ENCODE results near the gene SLC25A48.
A peak's percentile ranks its signal among the peaks of the same experiment; 100 is the strongest.
"Not testable (repeated sequence)": the region's sequence is repeated elsewhere in the genome, so short reads cannot be mapped to it uniquely, and the experiment has no call there.

Gene SLC25A48

DNA sequence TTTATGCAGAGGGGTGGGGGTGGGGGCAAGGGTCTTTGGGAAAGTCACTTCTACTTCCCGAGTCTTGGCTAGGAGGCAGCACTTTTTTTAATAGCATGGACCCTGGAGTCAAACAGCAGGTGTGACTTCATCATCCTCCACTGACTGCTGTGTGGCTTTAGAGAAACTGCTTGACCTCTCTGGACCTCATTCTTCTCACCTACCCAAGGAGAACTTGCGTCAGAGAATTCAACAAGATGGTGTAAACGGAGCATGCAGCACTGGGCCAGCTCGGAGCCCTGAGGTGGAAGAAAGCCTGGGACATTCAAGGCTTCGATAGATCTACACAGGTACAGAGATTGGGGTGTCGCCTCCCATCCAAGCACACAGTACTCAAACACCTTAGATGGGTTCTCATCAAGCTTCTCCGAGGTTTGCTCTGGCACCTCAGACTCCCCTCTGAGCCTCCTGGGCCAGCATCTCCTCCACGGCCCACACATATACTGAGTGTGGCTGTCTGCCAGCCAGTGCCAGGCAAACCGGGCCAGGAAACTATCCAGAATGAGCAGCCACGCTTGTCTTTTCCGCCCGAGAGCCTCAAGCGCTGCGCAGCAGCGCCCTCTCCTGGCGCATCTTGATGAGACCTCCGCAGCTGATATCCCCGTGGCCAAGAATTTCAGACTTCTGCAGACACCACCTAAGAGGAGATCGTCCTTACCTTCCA, 4.6 kb upstream of the SLC25A48 start:
- peak; percentile 49 for DNase-seq (ENCODE audit: low spot score)

DNA sequence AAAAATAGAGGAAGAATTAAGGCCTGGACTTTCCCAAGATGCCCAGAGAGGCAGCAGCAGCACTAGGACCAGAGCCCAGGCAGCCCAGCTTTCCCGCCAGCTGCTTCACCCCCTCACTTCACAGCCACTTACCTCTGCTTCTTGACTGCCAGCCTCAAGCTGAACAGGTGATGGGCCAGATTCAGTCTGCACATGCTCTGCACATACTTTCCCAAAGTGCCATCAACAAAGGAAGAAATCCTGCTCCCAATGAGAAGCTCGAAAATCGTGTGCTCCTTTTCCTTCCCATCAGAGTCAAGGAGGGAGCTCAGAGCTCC, 4.1 kb upstream of the SLC25A48 start:
- DNase-seq (ENCODE audit: low spot score): no peak

DNA sequence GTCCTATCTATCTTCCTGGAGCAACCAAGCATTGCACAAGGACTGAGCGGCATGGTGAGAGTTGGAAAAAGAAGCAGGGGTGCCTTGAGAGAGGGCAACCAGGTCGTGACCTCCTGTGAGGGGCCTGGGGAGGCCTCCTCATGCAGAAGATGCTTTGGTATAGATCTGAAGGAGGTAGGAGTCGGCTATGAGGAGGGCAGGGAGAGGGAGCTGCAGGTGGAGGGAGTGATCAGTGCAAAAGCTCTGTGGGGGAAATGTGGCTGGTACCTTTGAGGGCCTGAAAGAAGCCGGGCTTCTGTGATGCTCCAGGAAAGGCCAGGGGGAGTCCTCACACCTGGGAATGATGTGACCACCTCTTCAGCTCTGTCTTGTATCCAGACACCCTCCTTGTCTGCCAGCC, 3.6 kb upstream of the SLC25A48 start:
- no peak for DNase-seq (ENCODE audit: low spot score)

DNA sequence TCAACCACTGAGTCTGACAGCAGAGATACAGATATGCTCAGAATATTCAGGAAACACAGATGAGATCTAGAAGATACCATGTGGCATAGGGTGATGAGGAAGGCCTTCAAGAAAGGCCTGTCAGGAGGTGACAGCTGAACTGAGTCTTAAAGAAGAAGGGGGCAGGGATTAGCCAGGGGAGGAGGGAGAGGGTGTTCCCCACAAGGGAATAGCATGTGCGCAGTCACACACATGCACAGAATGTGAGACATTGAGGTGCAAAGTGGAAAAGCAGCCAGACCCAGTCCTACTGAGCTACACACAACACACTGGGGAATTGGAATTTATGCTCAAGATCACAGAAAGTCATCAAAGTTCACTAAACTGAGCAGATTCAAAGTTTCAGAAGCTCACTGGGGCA, 3.0 kb upstream of the SLC25A48 start:
- no peak for DNase-seq (ENCODE audit: low spot score)

DNA sequence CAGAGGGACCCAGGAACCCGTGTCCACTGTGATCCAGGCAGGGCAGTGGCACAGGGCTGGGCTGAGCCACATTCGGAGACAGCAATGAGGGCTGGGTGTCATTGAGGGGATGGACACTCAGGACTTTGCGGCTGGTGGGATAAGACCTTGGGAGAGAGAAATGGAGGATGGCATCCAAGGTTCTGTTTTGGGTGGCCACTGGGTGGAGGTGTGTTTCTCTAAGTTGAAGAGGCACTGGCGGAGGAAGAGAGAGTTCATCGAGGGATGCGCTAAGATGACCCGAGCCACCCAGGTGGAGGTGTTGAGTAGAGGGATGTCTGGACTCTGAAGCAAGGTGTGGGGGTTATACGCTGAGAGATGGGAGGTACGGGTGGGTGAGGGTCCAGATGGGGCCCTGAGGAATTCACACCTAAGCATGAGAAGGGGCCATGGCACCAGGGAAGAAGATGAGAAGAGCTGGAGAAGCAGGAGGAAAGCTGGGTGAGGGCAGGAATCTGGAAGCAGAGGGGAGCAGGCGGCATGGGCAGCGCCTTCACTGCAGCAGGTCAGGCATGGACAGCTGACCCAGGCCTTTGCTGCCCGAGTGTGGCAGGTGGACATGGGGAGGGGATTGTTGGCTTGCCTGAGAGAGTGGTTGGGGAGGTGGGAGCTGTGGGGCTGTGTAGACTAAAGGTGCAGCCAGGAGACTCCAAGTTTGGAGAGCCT, 2.5 kb upstream of the SLC25A48 start:
- no peak for DNase-seq (ENCODE audit: low spot score)

DNA sequence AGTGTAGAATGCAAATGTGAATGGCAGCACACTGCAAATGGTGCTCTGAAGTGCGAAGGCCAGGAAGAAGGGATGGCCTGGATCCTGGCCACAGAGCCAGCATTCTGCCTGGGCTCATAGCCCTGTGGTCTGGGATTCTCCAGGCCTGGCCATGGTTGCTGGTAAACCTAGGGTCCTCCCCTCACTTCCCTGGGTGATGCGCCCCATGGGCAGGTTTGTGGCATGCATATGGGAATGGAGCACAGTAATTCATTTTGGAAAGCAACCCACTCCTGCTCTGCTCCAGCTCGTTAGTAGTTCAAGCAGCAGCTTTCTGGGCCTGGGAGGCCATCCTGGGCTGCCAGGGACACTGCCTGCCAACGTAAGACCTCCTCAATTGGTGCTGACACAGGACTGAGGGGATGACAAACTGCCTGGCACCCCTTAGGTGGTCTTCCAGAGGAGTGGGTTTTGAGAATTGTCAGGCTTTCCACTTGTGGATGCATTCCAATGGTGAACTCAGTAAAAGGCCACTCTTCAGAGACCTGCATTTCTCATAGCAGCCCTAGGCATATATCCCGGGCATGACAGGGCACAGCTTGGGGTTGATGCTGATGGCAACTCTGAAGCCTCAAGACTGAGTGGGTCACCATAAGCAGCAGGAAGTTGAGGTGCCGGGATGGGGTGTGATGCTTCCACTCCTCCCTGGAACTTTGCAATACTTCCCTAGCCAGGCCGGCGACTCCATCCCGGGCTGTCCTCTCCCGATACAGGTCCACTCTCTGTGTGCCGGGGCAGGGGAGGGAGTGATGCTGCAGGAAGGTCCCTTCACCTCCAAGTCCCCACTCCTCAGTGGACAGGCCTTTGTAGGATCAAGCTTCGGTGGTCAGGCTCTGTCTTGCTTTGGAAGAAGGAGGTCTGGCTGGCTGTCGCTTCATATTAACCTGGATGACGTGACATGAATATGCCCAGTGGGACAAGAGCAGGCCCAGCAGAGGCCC, 1.2 kb upstream of the SLC25A48 start:
- DNase-seq (ENCODE audit: low spot score): no peak

DNA sequence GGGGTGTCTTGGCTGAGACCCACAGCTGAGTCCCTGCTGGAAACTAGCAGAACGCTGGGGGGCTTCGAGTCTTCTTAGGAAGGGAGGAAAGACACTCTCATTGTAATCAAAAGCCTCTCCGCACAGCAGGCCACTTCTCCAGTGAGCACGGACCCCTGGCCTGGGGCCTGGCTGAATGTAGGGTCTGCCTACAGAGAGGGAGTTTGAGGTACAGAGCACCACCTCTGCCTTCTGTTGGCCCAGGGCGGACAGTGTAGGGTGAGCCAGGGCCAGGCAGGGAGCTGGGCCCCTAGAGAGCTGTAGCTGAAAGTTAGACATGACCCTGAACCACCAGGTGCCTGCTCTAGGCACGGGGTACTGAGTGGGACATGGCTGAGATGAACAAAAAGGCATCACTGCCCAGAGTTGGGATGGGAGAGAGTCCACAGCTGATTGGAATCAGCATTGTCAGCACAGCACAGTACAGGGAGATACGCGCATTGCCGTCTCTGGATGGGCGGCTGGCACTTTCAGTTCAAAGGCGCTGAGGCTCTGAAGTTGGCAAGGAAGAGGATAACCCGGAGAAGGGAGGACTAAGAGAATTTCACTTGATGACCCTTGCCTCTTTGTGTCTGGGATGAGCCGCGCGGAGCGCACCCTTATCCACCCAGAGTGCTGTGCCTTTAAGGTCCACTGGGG, 363 bp upstream of the SLC25A48 start:
- DNase-seq (ENCODE audit: low spot score): no peak

DNA sequence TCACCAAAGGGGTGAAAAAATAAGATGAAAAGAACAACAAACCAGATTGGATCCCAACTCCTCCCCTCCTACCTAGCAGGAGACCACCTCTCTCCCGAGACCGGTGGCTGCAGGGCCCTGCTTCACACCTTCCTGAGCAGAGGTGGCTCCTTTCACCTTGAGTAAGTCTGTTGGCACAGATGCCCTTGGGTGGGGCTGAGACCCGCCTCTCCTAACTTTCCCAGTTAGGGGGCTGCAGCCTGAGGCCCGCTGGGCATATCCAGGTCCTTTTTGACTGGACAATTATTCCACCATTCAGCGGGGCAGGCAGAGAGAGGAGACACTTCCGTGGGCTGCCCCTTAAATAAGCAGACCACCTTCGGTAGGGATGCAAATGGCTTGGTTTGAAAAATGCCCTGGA, 1.3 kb downstream of the SLC25A48 start:
- no peak for DNase-seq (ENCODE audit: low spot score)

DNA sequence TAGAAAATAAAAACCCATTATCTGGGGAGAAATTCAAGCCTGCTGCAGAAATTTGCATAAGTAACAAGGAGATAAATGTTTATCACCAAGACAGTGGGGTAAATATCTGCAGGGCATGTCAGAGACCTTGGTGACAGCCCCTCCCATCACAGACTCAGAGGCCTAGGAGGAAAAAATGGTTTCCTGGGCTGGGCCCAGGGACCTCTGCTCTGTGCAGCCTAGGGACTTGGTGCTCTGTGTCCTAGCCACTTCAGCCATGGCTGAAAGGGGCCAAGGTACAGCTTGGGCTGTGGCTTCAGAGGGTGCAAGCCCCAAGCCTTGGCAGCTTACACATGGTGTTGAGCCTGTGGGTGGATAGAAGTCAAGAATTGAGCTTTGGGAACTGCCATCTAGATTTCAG, 3.9 kb downstream of the SLC25A48 start:
- not testable (repeated sequence) for DNase-seq (ENCODE audit: low spot score)

DNA sequence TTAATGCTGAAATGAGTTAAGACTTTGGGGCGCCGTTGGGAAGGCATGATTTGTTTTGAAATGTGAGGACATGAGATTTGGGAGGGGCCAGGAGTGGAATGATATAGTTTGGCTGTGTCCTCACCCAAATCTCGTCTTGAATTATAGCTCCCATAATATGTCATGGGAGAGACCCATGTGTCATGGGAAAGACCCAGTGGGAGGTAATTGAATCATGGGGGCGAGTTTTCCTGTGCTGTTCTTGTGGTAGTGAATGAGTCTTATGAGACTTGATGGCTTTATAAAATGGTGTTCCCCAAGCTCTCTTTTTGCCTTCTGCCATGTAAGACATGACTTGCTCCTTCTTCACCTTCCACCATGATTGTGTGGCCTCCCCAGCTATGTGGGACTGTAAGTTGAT, 5.1 kb downstream of the SLC25A48 start:
- DNase-seq (ENCODE audit: low spot score): no peak

DNA sequence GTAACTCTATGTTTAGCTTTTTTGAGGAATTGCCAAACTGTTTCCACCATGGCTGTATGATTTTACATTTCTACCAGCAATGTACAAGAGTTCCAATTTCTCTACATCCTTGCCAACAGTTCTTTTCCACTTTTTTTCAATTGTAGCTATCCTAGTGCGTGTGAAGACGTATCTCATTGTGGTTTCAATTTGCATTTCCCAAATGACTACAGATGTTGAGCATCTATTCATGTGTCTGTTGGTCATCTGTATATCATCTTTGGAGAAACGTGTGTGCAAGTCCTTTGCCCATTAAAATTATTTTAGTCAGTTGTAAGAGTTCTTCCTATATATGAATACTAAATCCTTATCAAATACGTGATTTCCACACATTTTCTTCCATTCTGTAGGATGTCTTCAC, 6.5 kb downstream of the SLC25A48 start:
- no peak for DNase-seq (ENCODE audit: low spot score)

DNA sequence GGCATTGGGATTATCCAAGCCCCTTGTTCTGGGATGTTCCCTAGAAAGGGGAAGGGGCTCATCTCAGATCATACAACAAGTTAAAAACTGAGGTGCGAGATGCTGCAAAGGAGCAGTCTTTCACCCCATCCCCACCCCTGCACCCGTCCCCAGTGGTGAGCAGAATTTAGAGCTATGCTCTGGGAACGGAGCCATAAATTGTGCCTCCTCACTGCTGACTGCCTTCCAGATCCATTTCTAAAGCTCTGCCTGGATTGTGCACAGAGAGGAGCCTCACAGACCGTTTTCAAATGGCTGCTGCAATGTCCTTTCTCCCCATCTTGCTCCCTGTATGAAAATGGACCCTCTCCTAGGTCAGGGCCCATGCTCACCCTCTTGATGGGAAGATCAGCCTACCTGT, 8.3 kb downstream of the SLC25A48 start:
- DNase-seq (ENCODE audit: low spot score): no peak

DNA sequence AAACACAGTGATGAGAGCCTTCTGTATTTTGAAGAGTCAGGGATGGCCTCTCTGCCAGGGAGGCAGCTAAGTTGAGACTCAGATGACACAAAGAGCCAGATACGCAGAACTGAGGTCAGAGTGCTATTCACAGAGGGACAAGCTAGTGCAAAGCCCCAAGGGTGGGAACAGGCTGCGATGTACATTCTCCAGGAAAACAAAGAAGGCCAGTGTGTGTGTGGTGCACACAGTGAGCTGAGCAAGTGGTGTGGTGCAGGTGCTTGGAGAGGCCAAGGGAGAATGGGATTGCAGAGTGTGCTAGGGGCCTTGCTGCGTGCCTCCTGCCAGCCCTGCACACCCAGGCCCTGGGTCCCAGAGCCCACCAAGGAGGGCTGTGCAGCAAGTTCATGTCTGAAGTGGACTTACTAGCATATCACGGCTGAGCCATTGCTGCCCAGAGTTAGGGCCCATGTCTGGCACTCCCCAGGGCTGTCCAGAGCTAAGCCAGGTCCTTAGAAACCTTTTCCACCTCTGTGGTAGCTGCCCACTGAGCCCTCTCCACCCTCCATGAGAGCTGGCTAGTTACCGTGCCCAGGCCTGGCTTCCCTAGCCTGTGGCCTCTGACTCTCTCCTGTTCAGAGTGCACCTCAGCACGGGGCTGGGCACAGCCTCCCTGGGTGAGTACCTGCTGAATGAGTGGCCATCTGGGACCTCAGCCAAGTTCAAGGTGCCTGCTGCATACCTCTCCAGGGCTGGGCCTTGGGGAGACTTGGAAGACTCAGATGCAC, 9.3 kb downstream of the SLC25A48 start:
- DNase-seq (ENCODE audit: low spot score): no peak

DNA sequence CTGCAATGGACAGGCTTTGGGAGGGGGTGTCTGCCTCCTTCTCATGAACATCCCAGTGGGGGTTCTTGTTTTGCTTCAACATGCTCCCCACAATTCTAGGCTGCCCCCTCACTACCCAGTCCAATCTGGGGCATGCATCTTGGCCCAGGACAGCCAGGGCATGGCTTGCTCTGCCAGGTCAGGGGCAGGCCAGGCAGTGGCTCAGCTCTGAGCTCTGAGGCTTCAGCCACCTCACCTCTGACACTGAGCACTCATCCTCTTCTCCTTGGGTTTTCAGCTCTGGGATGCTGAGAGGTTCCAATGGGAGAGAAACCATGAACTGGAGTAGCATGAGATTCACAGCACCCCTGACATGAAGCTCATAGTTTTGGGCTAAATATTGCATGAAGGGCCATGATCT, 11.8 kb downstream of the SLC25A48 start:
- no peak for DNase-seq (ENCODE audit: low spot score)

DNA sequence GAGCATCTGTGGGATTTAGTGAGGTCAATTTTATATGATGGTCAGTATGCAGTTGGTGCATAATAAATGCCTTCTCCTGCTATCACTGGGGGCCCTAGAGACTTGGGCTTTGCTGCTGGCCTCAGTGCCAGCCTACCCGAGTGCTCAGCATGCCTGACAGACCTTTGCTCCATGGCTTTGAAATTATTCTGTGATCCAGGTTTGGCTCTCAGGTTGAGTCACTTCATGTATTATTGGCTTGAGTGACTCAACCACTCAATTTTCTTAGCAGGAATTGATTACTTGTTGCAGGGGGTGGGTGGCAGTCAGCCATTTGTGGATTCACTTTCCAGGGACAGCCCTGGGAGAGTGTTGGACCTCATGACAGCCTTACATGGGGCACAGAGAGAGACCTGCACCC, 13.5 kb downstream of the SLC25A48 start:
- DNase-seq (ENCODE audit: low spot score): no peak

DNA sequence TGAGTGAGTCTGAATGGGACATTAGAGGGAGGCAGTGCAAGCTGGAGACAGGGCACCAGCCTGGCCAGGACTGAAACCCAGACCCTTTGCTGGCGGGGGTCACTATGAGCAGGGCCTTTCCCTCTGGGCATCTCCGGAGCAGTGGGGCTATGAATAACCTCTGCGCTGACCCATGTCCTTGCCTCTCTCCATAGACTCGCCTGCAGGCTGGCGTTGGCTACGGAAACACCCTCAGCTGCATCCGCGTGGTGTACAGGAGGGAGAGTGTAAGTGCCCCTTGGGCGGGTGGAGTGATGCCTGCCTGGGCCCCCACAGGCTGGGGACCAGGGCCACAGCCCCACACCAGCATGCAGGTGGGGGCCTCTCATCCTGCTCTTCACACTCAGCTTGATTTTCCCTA, 15.8 kb downstream of the SLC25A48 start:
- no peak for DNase-seq (ENCODE audit: low spot score)

DNA sequence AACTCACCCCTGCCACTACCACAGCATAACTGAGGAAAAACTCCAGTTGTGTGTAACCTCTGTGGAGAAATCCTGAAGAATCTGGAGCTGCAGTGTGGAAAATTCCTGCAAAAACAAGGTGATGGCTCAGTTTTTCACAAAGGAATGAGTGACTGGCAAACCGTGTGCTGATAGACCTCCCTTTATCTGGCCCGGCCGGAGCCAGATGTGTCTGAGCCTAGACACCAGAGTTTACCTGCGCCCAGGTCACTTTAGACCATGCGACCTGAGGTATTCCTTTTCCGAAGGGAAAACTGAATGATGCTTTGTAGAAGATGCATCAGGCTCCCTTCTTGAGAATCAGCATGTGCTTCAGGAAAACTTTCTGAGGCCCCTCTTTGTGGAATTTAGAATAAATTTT, 16.2 kb downstream of the SLC25A48 start:
- no peak for DNase-seq (ENCODE audit: low spot score)

DNA sequence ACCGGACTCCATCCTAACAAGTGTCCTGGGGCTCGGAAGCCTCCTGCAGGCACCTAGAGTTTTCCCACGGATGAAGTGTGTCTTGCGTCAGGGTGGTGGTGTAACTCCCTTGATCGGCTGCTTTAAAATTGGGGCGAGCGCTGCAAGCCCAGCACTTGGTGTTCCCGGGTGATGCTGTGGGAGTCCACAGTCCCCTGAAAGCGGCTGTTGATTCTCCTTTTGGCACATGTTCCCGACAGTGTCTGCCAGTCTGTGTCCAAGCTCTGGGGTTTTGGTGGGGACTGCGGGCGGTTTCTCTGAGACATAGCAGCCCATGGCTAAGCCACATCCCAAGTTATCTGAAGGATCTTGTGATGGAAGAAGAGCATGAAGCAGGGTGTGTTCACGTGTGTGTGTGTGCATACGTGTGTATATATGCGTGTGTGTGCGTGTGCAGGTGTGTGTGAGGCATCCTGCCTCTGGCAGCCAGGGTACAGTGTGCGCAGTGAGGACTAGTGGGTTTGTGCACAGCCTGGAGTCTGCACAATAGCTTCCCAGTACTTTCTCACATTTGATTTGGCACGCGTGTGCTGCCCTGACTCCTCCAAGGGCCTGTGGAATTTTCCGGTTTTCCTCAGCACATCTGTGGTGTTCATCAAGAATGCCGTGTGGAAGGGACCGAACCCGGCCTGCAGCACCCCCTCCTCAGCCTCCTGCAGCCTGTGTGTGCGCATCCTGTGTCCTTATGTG, 16.9 kb downstream of the SLC25A48 start:
- DNase-seq (ENCODE audit: low spot score): no peak

DNA sequence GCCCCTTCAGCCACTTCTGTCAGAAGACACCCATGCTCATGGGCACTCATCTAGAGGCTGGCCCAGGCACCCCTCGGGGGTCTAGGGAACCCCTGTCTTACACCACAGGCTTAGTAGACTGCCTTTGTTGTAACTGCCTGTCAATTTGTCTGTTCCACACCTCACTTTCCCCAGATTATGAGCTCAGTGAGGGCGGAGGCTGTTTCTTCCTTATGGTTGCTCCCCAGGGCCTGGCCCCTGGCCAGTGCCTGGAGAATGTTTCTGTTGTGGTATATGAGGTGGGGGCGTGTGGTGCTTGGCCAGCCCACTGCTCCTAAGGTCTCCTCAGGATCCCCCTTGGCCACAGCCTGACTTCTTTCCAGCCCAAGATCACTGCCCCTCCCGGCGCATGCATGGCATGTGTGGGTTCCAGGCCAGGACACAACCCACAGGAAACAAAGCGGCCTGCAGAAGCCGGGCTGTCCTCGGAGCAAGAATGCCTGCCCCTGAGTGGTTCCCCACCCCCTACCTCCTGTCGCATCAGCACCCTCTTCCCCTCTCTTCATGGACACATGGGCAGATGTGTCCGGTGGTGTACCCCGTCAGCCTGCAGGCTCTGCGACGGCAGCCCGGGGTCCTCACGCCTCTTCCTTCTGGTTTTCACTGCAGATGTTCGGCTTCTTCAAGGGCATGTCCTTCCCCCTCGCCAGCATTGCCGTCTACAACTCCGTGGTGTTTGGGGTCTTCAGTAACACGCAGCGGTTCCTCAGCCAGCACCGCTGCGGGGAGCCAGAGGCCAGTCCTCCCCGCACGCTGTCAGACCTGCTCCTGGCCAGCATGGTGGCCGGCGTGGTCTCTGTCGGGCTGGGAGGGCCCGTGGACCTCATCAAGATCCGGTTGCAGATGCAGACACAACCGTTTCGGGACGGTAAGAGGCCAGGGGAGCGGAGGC, 17.7 kb downstream of the SLC25A48 start:
- DNase-seq (ENCODE audit: low spot score): no peak

All from hematopoietic multipotent progenitor cell treated with erythropoietin and hydrocortisone succinate and interleukin-3 and kit ligand, for 15 days (in vitro differentiated cells).